H1 (cell line): ENCODE results near the gene DAGLA. TPM values are rescaled to one million over a fixed set of nuclear protein-coding genes. Genes with fewer than 3 reads are reported as not detected.

ENCODE experiments used
- CTCF ChIA-PET: fragments of 300-600 bp; sonication (Branson Sonifier 250); formaldehyde crosslinking; loops from one replicate; lab custom pipeline; 2021; ENCODE audit not compliant: partially characterized antibody; lab: Charles Lee
- POLR2A ChIA-PET: fragments of 300-600 bp; sonication (Branson Sonifier 250); formaldehyde crosslinking; loops from one replicate; lab custom pipeline; 2021; ENCODE audit warnings: inconsistent platforms; ENCODE audit not compliant: partially characterized antibody; lab: Charles Lee
- DNase-seq, 2 experiments: peaks; one replicate each; pipeline versions ENCODE4 v3.0.0 to v3.0.0-alpha.2; 2010 to 2022; ENCODE audit warnings: low spot score in 2 of 2, low read depth in 1 of 2, mixed read lengths in 1 of 2
- FAIRE-seq: peaks from 2 replicates; lab custom pipeline; 2011; peaks lifted over from hg19 to GRCh38; lab: Jason Lieb, UNC
- H2AFZ ChIP-seq: 2 replicates; pipeline ENCODE4 v1.8.1; 2012; ENCODE audit warnings: low read length, inconsistent platforms
- H2AK5ac ChIP-seq: 2 replicates; pipeline ENCODE4 v1.6.1; 2013; ENCODE audit warnings: low read depth, low read length
- H2BK120ac ChIP-seq: replicated peaks from 2 replicates; pipeline ENCODE3; 2013; ENCODE audit warnings: low read depth, low read length, inconsistent platforms
- H2BK12ac ChIP-seq: 2 replicates; pipeline ENCODE4 v1.6.1; 2013; ENCODE audit warnings: low read depth, low read length
- H2BK15ac ChIP-seq: 2 replicates; pipeline ENCODE4 v1.6.1; 2013; ENCODE audit warnings: low read length
- H2BK20ac ChIP-seq: 2 replicates; pipeline ENCODE4 v1.6.1; 2013; ENCODE audit warnings: low read length
- H2BK5ac ChIP-seq: 2 replicates; pipeline ENCODE4 v1.6.1; 2013; ENCODE audit warnings: low read depth, low read length
- H3K14ac ChIP-seq: 2 replicates; pipeline ENCODE4 v1.6.1; 2013; ENCODE audit warnings: inconsistent platforms; ENCODE audit not compliant: insufficient read length
- H3K18ac ChIP-seq: 2 replicates; pipeline ENCODE4 v1.6.1; 2013; ENCODE audit warnings: low read length; ENCODE audit errors: extremely low read depth
- H3K23ac ChIP-seq: 2 replicates; pipeline ENCODE4 v1.6.1; 2013; ENCODE audit warnings: inconsistent platforms; ENCODE audit not compliant: insufficient read length
- H3K23me2 ChIP-seq: 2 replicates; pipeline ENCODE4 v1.6.1; 2013; ENCODE audit warnings: low read depth, low read length
- H3K27ac ChIP-seq: 2 replicates; pipeline ENCODE4 v1.6.1; 2011; ENCODE audit warnings: low read depth, low read length, inconsistent platforms
- H3K27me3 ChIP-seq, 4 experiments: replicated peaks in 1 of 4; 1 replicate in 1 of 4; 2 replicates in 3 of 4; pipeline versions ENCODE4 v1.6.1 to v1.8.1; 2011 to 2013; ENCODE audit warnings: low read length in 3 of 4, mild to moderate bottlenecking in 3 of 4, inconsistent platforms in 2 of 4, mixed read lengths in 2 of 4, moderate library complexity in 1 of 4; ENCODE audit not compliant: control insufficient read depth in 3 of 4, insufficient read depth in 3 of 4; ENCODE audit errors: extremely low read depth in 1 of 4
- H3K36me3 ChIP-seq, 4 experiments: 2 replicates each; pipeline versions ENCODE4 v1.6.1 to v1.8.1; 2011 to 2013; ENCODE audit warnings: mild to moderate bottlenecking in 4 of 4, low read length in 3 of 4, moderate library complexity in 2 of 4, control low read depth in 1 of 4, inconsistent platforms in 1 of 4; ENCODE audit not compliant: insufficient read depth in 4 of 4, control insufficient read depth in 2 of 4
- H3K4ac ChIP-seq: replicated peaks from 2 replicates; pipeline ENCODE3; 2013; ENCODE audit warnings: low read length, low read depth, mixed read lengths, inconsistent platforms; ENCODE audit not compliant: insufficient read length
- H3K4me1 ChIP-seq, 4 experiments: replicated peaks in 1 of 4; 1 replicate in 1 of 4; 2 replicates in 3 of 4; pipeline versions ENCODE4 v1.6.1 to v1.8.1; 2011 to 2013; ENCODE audit warnings: low read length in 3 of 4, inconsistent platforms in 2 of 4, mixed read lengths in 1 of 4; ENCODE audit not compliant: insufficient read depth in 4 of 4, control insufficient read depth in 3 of 4
- H3K4me2 ChIP-seq, 2 experiments: 2 replicates each; pipeline versions ENCODE4 v1.6.1 to v1.8.1; 2011 to 2013; ENCODE audit warnings: low read depth in 2 of 2, low read length in 2 of 2, control low read depth in 1 of 2, inconsistent platforms in 1 of 2, mild to moderate bottlenecking in 1 of 2; ENCODE audit not compliant: insufficient read depth in 1 of 2
- H3K4me3 ChIP-seq, 4 experiments: fragments of 200-600, 300-600 bp in 1 of 4; sonication (generic), shearing (Covaris generic), sonication (Bioruptor Twin) in 1 of 4; 2 replicates each; pipeline versions ENCODE4 v1.5.1 to v1.8.1; 2011 to 2016; ENCODE audit warnings: low read length in 4 of 4, low read depth in 3 of 4, control low read depth in 2 of 4, inconsistent platforms in 2 of 4, mild to moderate bottlenecking in 2 of 4, mixed read lengths in 1 of 4, moderate library complexity in 1 of 4; ENCODE audit not compliant: insufficient read depth in 2 of 4; ENCODE audit errors: extremely low read depth in 1 of 4
- H3K56ac ChIP-seq: replicated peaks from 2 replicates; pipeline ENCODE3; 2013; ENCODE audit warnings: low read depth, mild to moderate bottlenecking, mixed read lengths, low read length, inconsistent platforms; ENCODE audit not compliant: insufficient read length
- H3K79me1 ChIP-seq: 2 replicates; pipeline ENCODE4 v1.6.1; 2013; ENCODE audit warnings: low read depth, low read length, control low read depth
- H3K79me2 ChIP-seq, 2 experiments: 2 replicates each; pipeline versions ENCODE4 v1.6.1 to v1.8.1; 2012 to 2013; ENCODE audit warnings: low read length in 2 of 2, mild to moderate bottlenecking in 2 of 2, inconsistent platforms in 1 of 2; ENCODE audit not compliant: insufficient read depth in 2 of 2, control insufficient read depth in 1 of 2
- H3K9ac ChIP-seq, 4 experiments: replicated peaks in 1 of 4; 1 replicate in 1 of 4; 2 replicates in 3 of 4; pipeline versions ENCODE4 v1.6.1 to v1.8.1; 2011 to 2013; ENCODE audit warnings: low read depth in 3 of 4, low read length in 3 of 4, control low read depth in 2 of 4, mild to moderate bottlenecking in 2 of 4, moderate library complexity in 2 of 4, inconsistent platforms in 1 of 4; ENCODE audit errors: extremely low read depth in 1 of 4
- H3K9me3 ChIP-seq, 2 experiments: 2 replicates each; pipeline versions ENCODE4 v1.6.1 to v1.8.1; 2012 to 2013; ENCODE audit warnings: mild to moderate bottlenecking in 2 of 2, moderate library complexity in 2 of 2, control low read depth in 1 of 2, inconsistent platforms in 1 of 2, low read depth in 1 of 2, low read length in 1 of 2, mixed read lengths in 1 of 2; ENCODE audit not compliant: insufficient read depth in 2 of 2
- H4K20me1 ChIP-seq, 2 experiments: replicated peaks in 1 of 2; 2 replicates each; pipeline versions ENCODE3 to v1.8.1; 2011 to 2013; ENCODE audit warnings: inconsistent platforms in 2 of 2, low read length in 2 of 2, mild to moderate bottlenecking in 1 of 2; ENCODE audit not compliant: insufficient read depth in 2 of 2, control insufficient read depth in 1 of 2
- H4K5ac ChIP-seq: 2 replicates; pipeline ENCODE4 v1.6.1; 2013; ENCODE audit warnings: low read length, low read depth, mixed read lengths, inconsistent platforms; ENCODE audit not compliant: insufficient read length
- H4K8ac ChIP-seq: 2 replicates; pipeline ENCODE4 v1.8.0; 2013; ENCODE audit warnings: mild to moderate bottlenecking, moderate library complexity, low read length, inconsistent platforms; ENCODE audit not compliant: insufficient read depth; ENCODE audit errors: extremely low read depth
- H4K91ac ChIP-seq: replicated peaks from 2 replicates; pipeline ENCODE3; 2013; ENCODE audit warnings: low read length, mixed read lengths, inconsistent platforms; ENCODE audit not compliant: insufficient read length
- CREB1 ChIP-seq: IDR thresholded peaks from 2 replicates; pipeline ENCODE4 v1.6.1; 2012; ENCODE audit warnings: inconsistent platforms
- EZH2 ChIP-seq: fragments of 200-600 bp; sonication (generic); IDR thresholded peaks from 2 replicates; pipeline ENCODE4 v1.7.1; 2012; ENCODE audit warnings: low read depth, mild to moderate bottlenecking, moderate library complexity, low read length, inconsistent platforms; ENCODE audit not compliant: severe bottlenecking
- FOSL1 ChIP-seq: IDR thresholded peaks from 2 replicates; pipeline ENCODE4 v1.6.1; 2011; ENCODE audit warnings: mild to moderate bottlenecking, low read depth, low read length, moderate library complexity; ENCODE audit not compliant: insufficient read depth
- KDM1A ChIP-seq: fragments of 200-600, 300-600 bp; sonication (generic); IDR thresholded peaks from 2 replicates; pipeline ENCODE4 v1.7.1; 2016; ENCODE audit warnings: mild to moderate bottlenecking, low read length, borderline replicate concordance
- POU5F1 ChIP-seq: IDR thresholded peaks from 2 replicates; pipeline ENCODE4 v1.6.1; 2011; ENCODE audit warnings: low read depth, mild to moderate bottlenecking, low read length, moderate library complexity
- USF2 ChIP-seq: IDR thresholded peaks from 2 replicates; pipeline ENCODE4 v1.6.1; 2011; ENCODE audit warnings: low read length, improper control_type of control experiment
- WGBS, 2 experiments: shearing (Covaris generic) in 1 of 2; methylation state at CpG; one replicate each; pipeline versions ENCODE4 v1.1.6 to v1.1.7; 2013 to 2015; ENCODE audit warnings: low lambda C conversion rate in 2 of 2, mixed read lengths in 2 of 2, inconsistent platforms in 1 of 2, low coverage in 1 of 2, missing lambda C conversion rate in 1 of 2; ENCODE audit not compliant: insufficient replicate concordance in 2 of 2, insufficient coverage in 1 of 2, insufficient read length in 1 of 2; ENCODE audit errors: extremely low coverage in 1 of 2, missing lambda C conversion rate in 1 of 2; 5-methylcytosine and 5-hydroxymethylcytosine counted together
- polyA plus RNA-seq, 7 experiments: library from polyadenylated mRNA; depleted of rRNA in 3 of 7; stranded (reverse) in 5 of 7; unstranded in 2 of 7; fragments of >200 nt in 5 of 7; fragments of 200-250 nt in 2 of 7; gene quantifications; 1 replicate in 5 of 7; 2 replicates in 1 of 7; 4 replicates in 1 of 7; pipeline versions ENCODE4 v1.2.1 to v1.2.3, GENCODE V29; 2011 to 2013; ENCODE audit warnings: missing spikeins in 2 of 7, mixed read lengths in 2 of 7
- total RNA-seq: library from RNA; stranded (reverse); fragmentation: NEBNext Ultra II Directional; extraction: Animal tissue kit (Norgen Biotek cat#: 25700); gene quantifications from 2 replicates; pipeline ENCODE4 v1.2.1, GENCODE V29; 2021

The DAGLA gene
- total and polyA plus RNA-seq, 2 of the 8 experiments (the other 6 are each of a cell fraction or from before 2014, with no cell fraction given), result 3.6 to 6.6 TPM

GRCh38 chr11:61750631-61751273 is 70.6 kb downstream of the DAGLA start:
- POLR2A ChIA-PET, result interaction anchor here (1.0 to 8.9 kb wide), 5 partner anchors 11 to 56 kb away, joined by 3 to 87 read pairs (median 3); partner anchors contain the start of genes FEN1 and TMEM258
- H2AFZ ChIP-seq, result no peak overlapping the region
- no peak overlapping the region; a peak in 1 of 7 replicates for H3K9ac ChIP-seq
- no peak overlapping the region for H3K56ac ChIP-seq
- H3K79me2 ChIP-seq, result no peaks in the 10 kb centered on the region
- no peak overlapping the region for H3K27ac ChIP-seq
- DNase-seq, result no peak
- H2BK20ac ChIP-seq, result no peak overlapping the region
- no peak overlapping the region for H3K18ac ChIP-seq
- no peak overlapping the region for H3K4ac ChIP-seq
- no peak overlapping the region for H3K23ac ChIP-seq
- H4K8ac ChIP-seq, result no peak overlapping the region
- no peak overlapping the region for H2BK120ac ChIP-seq
- FAIRE-seq, result no peak
- no peak overlapping the region for H2BK5ac ChIP-seq
- no peak overlapping the region for H3K4me2 ChIP-seq
- no peak overlapping the region for H2AK5ac ChIP-seq
- no peaks in the 10 kb centered on the region; the same call in 1 of the 2 replicates for H3K23me2 ChIP-seq
- TF ChIP-seq EZH2, result no peak
- TF ChIP-seq USF2, result no peak
- TF ChIP-seq FOSL1, result no peak
- TF ChIP-seq KDM1A, result peak; percentile 88
- TF ChIP-seq CREB1, result no peak
- TF ChIP-seq POU5F1, result no peak
- no peaks in the 10 kb centered on the region for H4K20me1 ChIP-seq
- H3K4me3 ChIP-seq, result no peak overlapping the region
- no peak overlapping the region for H2BK15ac ChIP-seq
- WGBS, 2 experiments, result 90% methylated on average over 5 of the region's 5 CpGs; no CpG with 5 or more reads in 1 of the 2 experiments
- H4K5ac ChIP-seq, result no peak overlapping the region
- H3K79me1 ChIP-seq, result no peaks in the 10 kb centered on the region
- no peaks in the 10 kb centered on the region for H3K9me3 ChIP-seq
- no peak overlapping the region for H3K14ac ChIP-seq
- no peak overlapping the region for H4K91ac ChIP-seq
- H3K4me1 ChIP-seq, result peaks cover 6 to 28% (median 13%) of the 10 kb centered on the region in 4 experiments
- H3K27me3 ChIP-seq, result peaks cover 4 to 21% (median 16%) of the 10 kb centered on the region in 4 experiments
- H2BK12ac ChIP-seq, result no peak overlapping the region
- H3K36me3 ChIP-seq, result no peaks in the 10 kb centered on the region
- CTCF ChIA-PET, result interaction anchor here (0.8 to 9.2 kb wide), 13 partner anchors 9 to 234 kb away, joined by 3 to 168 read pairs (median 8); partner anchors contain the start of genes FEN1 and TMEM258
